Glutamatergic neuron (in vitro differentiated cells): Measurements from ENCODE around the gene ATP7A. TPM values are rescaled to one million over a fixed set of nuclear protein-coding genes. Genes with fewer than 3 reads are reported as not detected.
A peak's percentile ranks its signal among the peaks of the same experiment; 100 is the strongest.

Experiments
- DNase-seq: peaks from one replicate; pipeline ENCODE4 v3.0.0; 2022
- H3K27ac Mint-ChIP-seq: one replicate; pipeline ENCODE4 v1.8.0; 2020; ENCODE audit warnings: mild to moderate bottlenecking, mixed read lengths, inconsistent platforms; ENCODE audit not compliant: unreplicated experiment
- H3K27me3 Mint-ChIP-seq: one replicate; pipeline ENCODE4 v1.8.0; 2020; ENCODE audit warnings: mild to moderate bottlenecking, moderate library complexity, mixed read lengths, inconsistent platforms; ENCODE audit not compliant: unreplicated experiment
- H3K36me3 Mint-ChIP-seq: one replicate; pipeline ENCODE4 v1.8.0; 2020; ENCODE audit warnings: mild to moderate bottlenecking, mixed read lengths, inconsistent platforms; ENCODE audit not compliant: unreplicated experiment
- H3K4me1 Mint-ChIP-seq: one replicate; pipeline ENCODE4 v1.8.0; 2020; ENCODE audit warnings: mild to moderate bottlenecking, low read depth, mixed read lengths, inconsistent platforms; ENCODE audit not compliant: unreplicated experiment
- H3K4me3 Mint-ChIP-seq: one replicate; pipeline ENCODE4 v1.8.0; 2020; ENCODE audit warnings: mild to moderate bottlenecking, mixed read lengths, inconsistent platforms; ENCODE audit not compliant: unreplicated experiment
- H3K9me3 Mint-ChIP-seq: one replicate; pipeline ENCODE4 v1.8.0; 2020; ENCODE audit warnings: mild to moderate bottlenecking, moderate library complexity, mixed read lengths, inconsistent platforms; ENCODE audit not compliant: unreplicated experiment
- CTCF ChIP-seq: fragments of 200-600 bp; sonication (generic); IDR thresholded peaks from one replicate; pipeline ENCODE4 v1.5.0; 2021; ENCODE audit not compliant: partially characterized antibody, unreplicated experiment
- total RNA-seq: library from RNA; stranded (reverse); fragmentation: NEBNext Ultra II Directional; extraction: Animal tissue kit (Norgen Biotek cat#: 25700); gene quantifications from one replicate; pipeline ENCODE4 v1.2.1, GENCODE V29; 2021; ENCODE audit not compliant: unreplicated experiment

The ATP7A gene
- total RNA-seq, 1 donor from 2014 or later = 11.5 TPM

- TF ChIP-seq CTCF = peak; percentile 72
- no peaks in the 10 kb centered on the region for H3K27me3 Mint-ChIP-seq
- no peak overlapping the region for H3K27ac Mint-ChIP-seq
- H3K4me3 Mint-ChIP-seq = no peak overlapping the region
- no peak for DNase-seq
- no peaks in the 10 kb centered on the region for H3K36me3 Mint-ChIP-seq
- H3K9me3 Mint-ChIP-seq = no peaks in the 10 kb centered on the region
- no peaks in the 10 kb centered on the region for H3K4me1 Mint-ChIP-seq
Measured at GRCh38 chrX:78024349-78025059, 114.0 kb downstream of the ATP7A start.

- Mint-ChIP-seq H3K27ac (no peak overlapping the region), H3K9me3 (no peaks in the 10 kb centered on the region), H3K36me3 (no peaks in the 10 kb centered on the region), H3K27me3 (peaks cover 2% of the 10 kb centered on the region), H3K4me1 (no peaks in the 10 kb centered on the region), H3K4me3 (no peak overlapping the region)
- no peak for TF ChIP-seq CTCF
- DNase-seq = no peak
Measured at GRCh38 chrX:78027798-78028197, 117.3 kb downstream of the ATP7A start.

- no peak overlapping the region for H3K4me3 Mint-ChIP-seq
- no peak overlapping the region for H3K27ac Mint-ChIP-seq
- no peaks in the 10 kb centered on the region for H3K4me1 Mint-ChIP-seq
- TF ChIP-seq CTCF = no peak
- peaks cover 2% of the 10 kb centered on the region for H3K27me3 Mint-ChIP-seq
- no peaks in the 10 kb centered on the region for H3K36me3 Mint-ChIP-seq
- peak; percentile 21 for DNase-seq
- H3K9me3 Mint-ChIP-seq = no peaks in the 10 kb centered on the region
Measured at GRCh38 chrX:78029663-78030062, 119.2 kb downstream of the ATP7A start.

GRCh38 chrX:78035061-78035460 lies 124.6 kb downstream of the ATP7A start:
- H3K27ac Mint-ChIP-seq = no peak overlapping the region
- DNase-seq = no peak
- no peak overlapping the region for H3K4me3 Mint-ChIP-seq
- peaks cover 3% of the 10 kb centered on the region for H3K36me3 Mint-ChIP-seq
- H3K27me3 Mint-ChIP-seq = peaks cover 4% of the 10 kb centered on the region
- H3K4me1 Mint-ChIP-seq = no peaks in the 10 kb centered on the region
- peaks cover 1% of the 10 kb centered on the region for H3K9me3 Mint-ChIP-seq
- no peak for TF ChIP-seq CTCF

GRCh38 chrX:78037881-78038280 lies 127.4 kb downstream of the ATP7A start:
- no peak overlapping the region for H3K27ac Mint-ChIP-seq
- TF ChIP-seq CTCF = no peak
- peaks cover 2% of the 10 kb centered on the region for H3K27me3 Mint-ChIP-seq
- H3K36me3 Mint-ChIP-seq = peaks cover 3% of the 10 kb centered on the region
- no peak overlapping the region for H3K4me3 Mint-ChIP-seq
- DNase-seq = no peak
- H3K4me1 Mint-ChIP-seq = no peaks in the 10 kb centered on the region
- H3K9me3 Mint-ChIP-seq = peaks cover 1% of the 10 kb centered on the region
